Measurements from ENCODE around the gene CNOT2.
"Not testable (repeated sequence)": the region's sequence is repeated elsewhere in the genome, so short reads cannot be mapped to it uniquely, and the experiment has no call there.

Gene CNOT2

GRCh38 chr12:70366581-70367257 is 123.5 kb downstream of the CNOT2 start:
- peak; percentile 12 for DNase-seq

GRCh38 chr12:70367258-70368141 is 124.3 kb downstream of the CNOT2 start:
- DNase-seq, result no peak

GRCh38 chr12:70372881-70373280 is 129.6 kb downstream of the CNOT2 start:
- DNase-seq, result no peak

GRCh38 chr12:70379846-70380245 is 136.6 kb downstream of the CNOT2 start:
- DNase-seq, result no peak

- no peak for DNase-seq
Measured at GRCh38 chr12:70383484-70383883, 140.3 kb downstream of the CNOT2 start.

- no peak for DNase-seq
Measured at GRCh38 chr12:70383886-70384285, 140.7 kb downstream of the CNOT2 start.

GRCh38 chr12:70386771-70387170 is 143.5 kb downstream of the CNOT2 start:
- DNase-seq, result no peak

- no peak for DNase-seq
Measured at GRCh38 chr12:70389678-70390077, 146.4 kb downstream of the CNOT2 start.

GRCh38 chr12:70392631-70393030 is 149.4 kb downstream of the CNOT2 start:
- not testable (repeated sequence) for DNase-seq

GRCh38 chr12:70393787-70394499 is 150.7 kb downstream of the CNOT2 start:
- DNase-seq, result no peak

GRCh38 chr12:70398002-70398401 is 154.8 kb downstream of the CNOT2 start:
- DNase-seq, result no peak

- no peak for DNase-seq
Measured at GRCh38 chr12:70398862-70399261, 155.6 kb downstream of the CNOT2 start.

GRCh38 chr12:70399311-70399710 is 156.1 kb downstream of the CNOT2 start:
- no peak for DNase-seq

- peak; percentile 18 for DNase-seq
Measured at GRCh38 chr12:70400124-70400523, 156.9 kb downstream of the CNOT2 start.

- DNase-seq, result no peak
Measured at GRCh38 chr12:70402597-70402996, 159.4 kb downstream of the CNOT2 start.

- no peak for DNase-seq
Measured at GRCh38 chr12:70403826-70404225, 160.6 kb downstream of the CNOT2 start.

Measured in NCI-H2081 treated with DMSO at 0.1 percent for 48 hours (cell line).